ENCODE measurements around the gene HMGA1. TPM values are rescaled to one million over a fixed set of nuclear protein-coding genes. Genes with fewer than 3 reads are reported as not detected.

HMGA1 gene
- total RNA-seq, 1 donor from 2014 or later, result 91.4 TPM

DNA sequence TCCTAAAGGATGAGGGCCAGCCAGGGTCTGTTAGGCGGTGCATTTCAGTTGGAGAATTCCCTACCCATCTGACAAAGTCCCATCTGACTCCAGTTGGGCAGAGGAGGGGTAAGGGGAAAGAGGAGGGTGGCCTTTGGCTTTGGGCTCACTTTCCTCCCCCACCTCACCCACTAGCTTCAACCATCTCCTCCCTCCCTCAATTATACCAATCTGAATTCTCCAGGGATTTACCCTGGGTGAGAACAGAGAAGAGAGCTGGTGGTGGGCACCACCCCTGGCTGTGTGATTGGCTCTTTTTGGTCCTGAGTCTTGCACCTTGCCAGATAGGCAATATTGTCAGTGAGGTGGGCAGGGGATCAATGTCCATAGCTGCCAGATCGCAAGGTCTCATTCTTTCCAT is 3.2 kb downstream of the HMGA1 start:
- Histone ChIP-seq H3K36me3 (ENCODE audit: control insufficient read depth, insufficient read depth, low read length) (peaks cover 5% of the 10 kb centered on the region), H3K27me3 (ENCODE audit: control insufficient read depth, insufficient read depth, low read length) (no peaks in the 10 kb centered on the region), H3K4me3 (ENCODE audit: low read depth, low read length) (no peak overlapping the region)
- no peak for FAIRE-seq
- TF ChIP-seq, protein P1, sequence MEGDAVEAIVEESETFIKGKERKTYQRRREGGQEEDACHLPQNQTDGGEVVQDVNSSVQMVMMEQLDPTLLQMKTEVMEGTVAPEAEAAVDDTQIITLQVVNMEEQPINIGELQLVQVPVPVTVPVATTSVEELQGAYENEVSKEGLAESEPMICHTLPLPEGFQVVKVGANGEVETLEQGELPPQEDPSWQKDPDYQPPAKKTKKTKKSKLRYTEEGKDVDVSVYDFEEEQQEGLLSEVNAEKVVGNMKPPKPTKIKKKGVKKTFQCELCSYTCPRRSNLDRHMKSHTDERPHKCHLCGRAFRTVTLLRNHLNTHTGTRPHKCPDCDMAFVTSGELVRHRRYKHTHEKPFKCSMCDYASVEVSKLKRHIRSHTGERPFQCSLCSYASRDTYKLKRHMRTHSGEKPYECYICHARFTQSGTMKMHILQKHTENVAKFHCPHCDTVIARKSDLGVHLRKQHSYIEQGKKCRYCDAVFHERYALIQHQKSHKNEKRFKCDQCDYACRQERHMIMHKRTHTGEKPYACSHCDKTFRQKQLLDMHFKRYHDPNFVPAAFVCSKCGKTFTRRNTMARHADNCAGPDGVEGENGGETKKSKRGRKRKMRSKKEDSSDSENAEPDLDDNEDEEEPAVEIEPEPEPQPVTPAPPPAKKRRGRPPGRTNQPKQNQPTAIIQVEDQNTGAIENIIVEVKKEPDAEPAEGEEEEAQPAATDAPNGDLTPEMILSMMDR (IDR thresholded peaks at IDR 0.05; ENCODE audit: insufficient read depth, low read length, severe bottlenecking), result no peak
- no peak for DNase-seq (ENCODE audit: low read depth)

DNA sequence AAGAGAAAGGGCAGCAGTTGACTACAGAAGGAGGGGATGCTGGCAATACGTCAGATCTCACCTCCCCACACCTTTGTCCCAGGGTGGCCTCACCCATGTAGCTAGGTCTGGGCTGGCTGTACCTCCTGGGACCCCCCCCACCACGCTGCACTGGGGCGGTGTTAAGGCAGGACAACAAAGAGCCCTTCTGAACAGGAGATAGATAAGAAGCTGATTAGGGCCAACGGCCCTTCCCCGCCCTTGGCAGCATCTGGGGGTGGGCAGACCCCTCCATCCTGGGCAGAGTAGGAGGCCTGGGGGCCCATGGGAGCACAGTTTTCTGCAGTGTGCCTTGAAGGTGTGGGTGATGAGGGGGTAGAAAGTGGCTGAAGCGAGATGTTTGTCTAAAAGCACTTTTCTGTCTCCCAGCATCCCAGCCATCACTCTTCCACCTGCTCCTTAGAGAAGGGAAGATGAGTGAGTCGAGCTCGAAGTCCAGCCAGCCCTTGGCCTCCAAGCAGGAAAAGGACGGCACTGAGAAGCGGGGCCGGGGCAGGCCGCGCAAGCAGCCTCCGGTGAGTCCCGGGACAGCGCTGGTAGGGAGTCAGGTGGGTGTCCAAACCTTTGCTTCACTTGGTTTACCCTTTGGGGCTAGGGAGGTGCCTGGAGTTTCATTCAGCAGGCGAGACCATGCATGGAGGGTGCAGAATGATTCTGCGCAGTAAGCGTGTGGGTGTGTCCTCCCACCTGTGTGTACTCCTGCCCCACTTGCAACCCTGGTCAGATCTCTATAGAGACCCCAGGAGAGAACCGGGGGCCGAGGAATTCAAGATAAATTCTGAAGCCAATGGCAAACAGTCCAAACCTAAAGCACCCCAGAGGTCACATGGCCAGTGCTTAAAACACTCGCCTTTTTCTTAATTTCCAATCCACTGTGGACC is 3.9 kb downstream of the HMGA1 start:
- Histone ChIP-seq H3K36me3 (ENCODE audit: control insufficient read depth, insufficient read depth, low read length) (peaks cover 7% of the 10 kb centered on the region), H3K4me3 (ENCODE audit: low read depth, low read length) (no peak overlapping the region), H3K27me3 (ENCODE audit: control insufficient read depth, insufficient read depth, low read length) (no peaks in the 10 kb centered on the region)
- FAIRE-seq, result no peak
- no peak for DNase-seq (ENCODE audit: low read depth)
- TF ChIP-seq, protein P1 (IDR thresholded peaks at IDR 0.05; ENCODE audit: insufficient read depth, low read length, severe bottlenecking), result no peak

DNA sequence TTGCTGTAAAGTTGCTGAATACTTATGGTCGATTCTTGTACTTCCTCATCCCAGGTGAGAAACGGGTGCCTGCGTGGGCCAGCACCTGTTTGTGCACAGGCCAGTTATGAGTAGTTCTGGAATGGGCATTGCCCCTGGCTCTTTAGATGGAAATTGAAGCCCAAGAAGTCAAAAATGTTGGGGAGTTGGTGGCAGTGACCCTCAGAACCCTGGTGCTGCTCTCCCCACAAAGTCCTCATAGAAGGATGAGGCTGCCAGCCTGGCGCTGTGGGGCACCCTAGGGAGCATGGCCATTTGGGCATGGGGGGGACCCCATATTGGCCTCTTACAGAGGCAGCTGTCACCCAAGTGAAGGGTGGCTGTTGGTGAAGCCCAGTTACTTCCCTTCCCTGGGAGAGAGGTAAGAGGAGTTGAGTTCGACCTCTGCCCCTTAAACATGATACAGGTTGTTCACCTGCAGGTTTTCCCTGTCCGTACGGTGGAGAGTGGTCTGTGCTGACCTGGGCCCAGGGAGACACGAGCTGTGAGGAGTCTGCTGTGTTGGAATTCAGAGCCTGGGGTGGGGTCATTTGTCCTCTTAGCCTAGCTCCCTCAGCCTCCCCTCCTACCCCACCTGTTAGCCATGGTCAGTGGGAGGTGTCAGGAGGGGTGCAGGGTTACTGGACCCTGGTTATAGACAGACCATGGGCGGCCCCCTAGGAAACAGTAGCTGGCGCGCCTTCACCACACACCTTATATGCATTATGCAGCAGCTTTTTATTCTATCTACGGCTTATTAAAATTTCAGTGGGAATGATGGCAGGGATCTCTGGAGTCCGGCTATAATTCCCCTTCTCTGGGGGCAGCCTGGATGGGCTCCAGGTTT is 4.9 kb downstream of the HMGA1 start:
- FAIRE-seq (no peak), DNase-seq (ENCODE audit: low read depth) (no peak)
- H3K36me3 ChIP-seq (ENCODE audit: control insufficient read depth, insufficient read depth, low read length), result peaks cover 7% of the 10 kb centered on the region
- H3K4me3 ChIP-seq (ENCODE audit: low read depth, low read length), result no peak overlapping the region
- TF ChIP-seq, protein P1 (IDR thresholded peaks at IDR 0.05; ENCODE audit: insufficient read depth, low read length, severe bottlenecking), result no peak
- H3K27me3 ChIP-seq (ENCODE audit: control insufficient read depth, insufficient read depth, low read length), result no peaks in the 10 kb centered on the region

DNA sequence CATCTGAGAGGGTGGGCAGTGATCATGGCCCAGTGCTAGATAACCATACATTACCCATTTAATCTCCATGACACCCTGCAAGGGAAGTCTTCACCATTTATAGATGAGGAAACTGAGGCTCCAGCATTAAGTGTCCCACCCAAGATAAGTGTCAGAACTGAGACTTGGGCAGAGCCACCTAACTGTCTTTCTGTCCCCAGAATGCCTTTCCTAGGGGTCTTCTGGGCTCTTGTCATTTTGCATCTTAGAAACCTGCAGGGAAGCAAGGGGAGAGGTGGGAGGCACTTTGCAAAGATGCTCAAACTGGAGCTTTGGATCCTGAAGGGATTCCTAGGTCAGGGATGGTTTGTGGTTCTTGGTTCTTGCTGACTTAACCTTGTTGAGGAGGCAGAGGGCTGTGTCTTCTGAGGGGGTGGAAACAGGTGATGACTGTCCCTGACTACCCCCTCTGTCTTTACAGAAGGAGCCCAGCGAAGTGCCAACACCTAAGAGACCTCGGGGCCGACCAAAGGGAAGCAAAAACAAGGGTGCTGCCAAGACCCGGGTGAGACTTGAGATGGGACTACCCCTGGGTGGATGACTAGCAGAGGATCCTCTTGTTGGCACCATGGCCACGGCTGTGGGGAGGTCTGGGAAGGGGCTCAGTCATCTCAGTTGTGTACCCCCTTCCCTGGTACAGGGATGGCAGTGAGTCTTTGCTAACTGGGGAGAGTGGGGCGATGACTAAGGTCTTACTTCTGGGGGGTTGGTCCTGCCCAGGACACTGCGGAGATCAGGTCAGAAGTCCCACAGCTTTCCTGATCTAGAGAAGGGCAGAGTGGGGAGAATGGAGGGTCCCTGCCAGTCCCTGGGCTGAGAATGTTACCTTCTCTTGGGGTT is 5.8 kb downstream of the HMGA1 start:
- DNase-seq (ENCODE audit: low read depth) (no peak), FAIRE-seq (no peak)
- no peak overlapping the region for H3K4me3 ChIP-seq (ENCODE audit: low read depth, low read length)
- peaks cover 7% of the 10 kb centered on the region for H3K36me3 ChIP-seq (ENCODE audit: control insufficient read depth, insufficient read depth, low read length)
- TF ChIP-seq, protein P1 (IDR thresholded peaks at IDR 0.05; ENCODE audit: insufficient read depth, low read length, severe bottlenecking), result no peak
- H3K27me3 ChIP-seq (ENCODE audit: control insufficient read depth, insufficient read depth, low read length), result no peaks in the 10 kb centered on the region

- H3K36me3 ChIP-seq (ENCODE audit: control insufficient read depth, insufficient read depth, low read length), result peaks cover 7% of the 10 kb centered on the region
- no peaks in the 10 kb centered on the region for H3K27me3 ChIP-seq (ENCODE audit: control insufficient read depth, insufficient read depth, low read length)
- no peak for DNase-seq (ENCODE audit: low read depth)
- FAIRE-seq, result no peak
- no peak overlapping the region for H3K4me3 ChIP-seq (ENCODE audit: low read depth, low read length)
- TF ChIP-seq, protein P1 (IDR thresholded peaks at IDR 0.05; ENCODE audit: insufficient read depth, low read length, severe bottlenecking), result no peak
Measured at GRCh38 chr6:34243131-34243771, 6.6 kb downstream of the HMGA1 start.
